Activated effector memory CD4-positive, alpha-beta T cell treated with Interleukin-2 at 50 U/mL for 16 hours (primary cell): ENCODE results near the gene PCDHA4.

Experiments used
- DNase-seq: peaks from one replicate; pipeline ENCODE4 v3.0.0-alpha.2; 2020

The PCDHA4 gene

DNA sequence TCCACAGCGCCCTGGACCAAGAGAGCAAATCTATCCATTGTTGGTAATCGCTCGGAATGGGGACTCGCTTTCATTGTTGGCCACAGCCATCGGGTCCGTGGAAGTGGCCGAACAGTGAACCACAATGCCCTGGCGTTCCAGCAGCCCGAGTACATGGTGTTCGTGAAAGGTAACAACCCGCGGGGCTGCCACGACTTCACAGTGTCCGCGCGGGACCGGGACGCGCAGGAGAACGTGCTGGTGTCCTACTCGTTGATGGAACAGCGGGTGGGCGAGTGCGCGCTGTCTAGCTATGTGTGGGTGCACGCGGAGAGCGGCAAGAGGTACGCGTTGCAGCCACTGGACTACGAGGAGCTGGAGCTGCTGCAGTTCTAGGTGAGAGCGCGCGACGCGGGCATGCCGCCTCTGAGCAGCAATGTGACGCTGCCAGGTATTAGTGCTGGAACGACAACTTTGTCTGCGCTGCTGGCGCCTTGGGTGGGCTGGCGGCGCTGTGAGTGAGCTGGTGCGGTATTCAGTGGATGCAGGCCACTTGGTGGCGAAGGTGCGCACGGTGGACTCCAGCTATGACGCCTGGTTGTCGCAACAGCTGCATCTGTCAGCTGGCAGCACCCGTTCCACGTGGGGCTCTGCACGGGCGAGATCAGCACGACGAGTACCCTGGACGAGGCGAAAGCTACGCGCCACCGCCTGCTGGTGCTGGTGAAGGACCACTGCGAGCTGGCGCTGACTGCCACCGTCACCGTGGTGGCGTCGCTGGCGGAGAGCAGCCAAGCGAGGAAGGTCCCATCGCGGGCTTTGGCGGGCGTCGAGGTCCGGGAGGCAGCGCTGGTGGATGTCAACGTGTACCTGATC, 55.8 kb downstream of the PCDHA4 start:
- no peak for DNase-seq
